GM12872 (cell line): Measurements from ENCODE around the gene PSRC1.

Experiments used
- TF ChIP-seq, protein P1 (sequence below): IDR thresholded peaks from 3 replicates; pipeline ENCODE4 v1.5.1; 2011; ENCODE audit warnings: low read depth, mild to moderate bottlenecking, low read length, moderate library complexity; ENCODE audit not compliant: insufficient read depth

Gene PSRC1

DNA sequence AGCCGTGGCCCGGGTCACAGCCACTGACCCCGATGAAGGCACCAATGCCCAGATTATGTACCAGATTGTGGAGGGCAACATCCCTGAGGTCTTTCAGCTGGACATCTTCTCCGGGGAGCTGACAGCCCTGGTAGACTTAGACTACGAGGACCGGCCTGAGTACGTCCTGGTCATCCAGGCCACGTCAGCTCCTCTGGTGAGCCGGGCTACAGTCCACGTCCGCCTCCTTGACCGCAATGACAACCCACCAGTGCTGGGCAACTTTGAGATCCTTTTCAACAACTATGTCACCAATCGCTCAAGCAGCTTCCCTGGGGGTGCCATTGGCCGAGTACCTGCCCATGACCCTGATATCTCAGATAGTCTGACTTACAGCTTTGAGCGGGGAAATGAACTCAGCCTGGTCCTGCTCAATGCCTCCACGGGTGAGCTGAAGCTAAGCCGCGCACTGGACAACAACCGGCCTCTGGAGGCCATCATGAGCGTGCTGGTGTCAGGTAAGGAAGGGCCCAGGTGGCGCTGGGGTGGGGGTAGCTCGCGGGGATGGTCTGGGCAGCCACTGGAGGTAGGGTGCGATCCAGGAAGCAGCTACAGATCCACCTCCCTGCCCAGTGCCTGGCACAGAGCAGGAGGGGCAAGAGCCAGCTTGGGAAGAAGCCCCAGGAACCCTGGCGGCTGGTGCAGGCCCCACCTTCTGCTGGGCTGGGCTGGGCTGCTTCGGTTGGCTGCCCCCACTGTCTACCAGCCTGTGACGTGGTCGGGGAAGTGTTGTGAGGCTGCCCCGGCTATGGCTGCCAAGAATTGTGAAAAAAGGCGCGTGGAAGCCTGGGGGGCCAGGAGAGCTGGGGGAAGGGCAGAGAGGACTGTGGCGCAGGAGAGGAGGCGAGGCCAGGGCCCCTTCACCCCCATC, 29.8 kb downstream of the PSRC1 start:
- TF ChIP-seq, protein P1, sequence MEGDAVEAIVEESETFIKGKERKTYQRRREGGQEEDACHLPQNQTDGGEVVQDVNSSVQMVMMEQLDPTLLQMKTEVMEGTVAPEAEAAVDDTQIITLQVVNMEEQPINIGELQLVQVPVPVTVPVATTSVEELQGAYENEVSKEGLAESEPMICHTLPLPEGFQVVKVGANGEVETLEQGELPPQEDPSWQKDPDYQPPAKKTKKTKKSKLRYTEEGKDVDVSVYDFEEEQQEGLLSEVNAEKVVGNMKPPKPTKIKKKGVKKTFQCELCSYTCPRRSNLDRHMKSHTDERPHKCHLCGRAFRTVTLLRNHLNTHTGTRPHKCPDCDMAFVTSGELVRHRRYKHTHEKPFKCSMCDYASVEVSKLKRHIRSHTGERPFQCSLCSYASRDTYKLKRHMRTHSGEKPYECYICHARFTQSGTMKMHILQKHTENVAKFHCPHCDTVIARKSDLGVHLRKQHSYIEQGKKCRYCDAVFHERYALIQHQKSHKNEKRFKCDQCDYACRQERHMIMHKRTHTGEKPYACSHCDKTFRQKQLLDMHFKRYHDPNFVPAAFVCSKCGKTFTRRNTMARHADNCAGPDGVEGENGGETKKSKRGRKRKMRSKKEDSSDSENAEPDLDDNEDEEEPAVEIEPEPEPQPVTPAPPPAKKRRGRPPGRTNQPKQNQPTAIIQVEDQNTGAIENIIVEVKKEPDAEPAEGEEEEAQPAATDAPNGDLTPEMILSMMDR: no peak

DNA sequence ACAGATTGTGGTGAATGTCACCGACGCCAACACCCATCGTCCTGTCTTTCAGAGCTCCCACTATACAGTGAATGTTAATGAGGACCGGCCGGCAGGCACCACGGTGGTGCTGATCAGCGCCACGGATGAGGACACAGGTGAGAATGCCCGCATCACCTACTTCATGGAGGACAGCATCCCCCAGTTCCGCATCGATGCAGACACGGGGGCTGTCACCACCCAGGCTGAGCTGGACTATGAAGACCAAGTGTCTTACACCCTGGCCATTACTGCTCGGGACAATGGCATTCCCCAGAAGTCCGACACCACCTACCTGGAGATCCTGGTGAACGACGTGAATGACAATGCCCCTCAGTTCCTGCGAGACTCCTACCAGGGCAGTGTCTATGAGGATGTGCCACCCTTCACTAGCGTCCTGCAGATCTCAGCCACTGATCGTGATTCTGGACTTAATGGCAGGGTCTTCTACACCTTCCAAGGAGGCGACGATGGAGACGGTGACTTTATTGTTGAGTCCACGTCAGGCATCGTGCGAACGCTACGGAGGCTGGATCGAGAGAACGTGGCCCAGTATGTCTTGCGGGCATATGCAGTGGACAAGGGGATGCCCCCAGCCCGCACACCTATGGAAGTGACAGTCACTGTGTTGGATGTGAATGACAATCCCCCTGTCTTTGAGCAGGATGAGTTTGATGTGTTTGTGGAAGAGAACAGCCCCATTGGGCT, 30.6 kb downstream of the PSRC1 start:
- TF ChIP-seq, protein P1: no peak

DNA sequence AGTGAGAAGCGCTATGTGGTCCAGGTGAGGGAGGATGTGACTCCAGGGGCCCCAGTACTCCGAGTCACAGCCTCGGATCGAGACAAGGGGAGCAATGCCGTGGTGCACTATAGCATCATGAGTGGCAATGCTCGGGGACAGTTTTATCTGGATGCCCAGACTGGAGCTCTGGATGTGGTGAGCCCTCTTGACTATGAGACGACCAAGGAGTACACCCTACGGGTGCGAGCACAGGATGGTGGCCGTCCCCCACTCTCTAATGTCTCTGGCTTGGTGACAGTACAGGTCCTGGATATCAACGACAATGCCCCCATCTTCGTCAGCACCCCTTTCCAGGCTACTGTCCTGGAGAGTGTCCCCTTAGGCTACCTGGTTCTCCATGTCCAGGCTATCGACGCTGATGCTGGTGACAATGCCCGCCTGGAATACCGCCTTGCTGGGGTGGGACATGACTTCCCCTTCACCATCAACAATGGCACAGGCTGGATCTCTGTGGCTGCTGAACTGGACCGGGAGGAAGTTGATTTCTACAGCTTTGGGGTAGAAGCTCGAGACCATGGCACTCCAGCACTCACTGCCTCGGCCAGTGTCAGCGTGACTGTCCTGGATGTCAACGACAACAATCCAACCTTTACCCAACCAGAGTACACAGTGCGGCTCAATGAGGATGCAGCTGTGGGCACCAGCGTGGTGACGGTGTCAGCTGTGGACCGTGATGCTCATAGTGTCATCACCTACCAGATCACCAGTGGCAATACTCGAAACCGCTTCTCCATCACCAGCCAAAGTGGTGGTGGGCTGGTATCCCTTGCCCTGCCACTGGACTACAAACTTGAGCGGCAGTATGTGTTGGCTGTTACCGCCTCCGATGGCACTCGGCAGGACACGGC, 31.4 kb downstream of the PSRC1 start:
- TF ChIP-seq, protein P1: no peak

DNA sequence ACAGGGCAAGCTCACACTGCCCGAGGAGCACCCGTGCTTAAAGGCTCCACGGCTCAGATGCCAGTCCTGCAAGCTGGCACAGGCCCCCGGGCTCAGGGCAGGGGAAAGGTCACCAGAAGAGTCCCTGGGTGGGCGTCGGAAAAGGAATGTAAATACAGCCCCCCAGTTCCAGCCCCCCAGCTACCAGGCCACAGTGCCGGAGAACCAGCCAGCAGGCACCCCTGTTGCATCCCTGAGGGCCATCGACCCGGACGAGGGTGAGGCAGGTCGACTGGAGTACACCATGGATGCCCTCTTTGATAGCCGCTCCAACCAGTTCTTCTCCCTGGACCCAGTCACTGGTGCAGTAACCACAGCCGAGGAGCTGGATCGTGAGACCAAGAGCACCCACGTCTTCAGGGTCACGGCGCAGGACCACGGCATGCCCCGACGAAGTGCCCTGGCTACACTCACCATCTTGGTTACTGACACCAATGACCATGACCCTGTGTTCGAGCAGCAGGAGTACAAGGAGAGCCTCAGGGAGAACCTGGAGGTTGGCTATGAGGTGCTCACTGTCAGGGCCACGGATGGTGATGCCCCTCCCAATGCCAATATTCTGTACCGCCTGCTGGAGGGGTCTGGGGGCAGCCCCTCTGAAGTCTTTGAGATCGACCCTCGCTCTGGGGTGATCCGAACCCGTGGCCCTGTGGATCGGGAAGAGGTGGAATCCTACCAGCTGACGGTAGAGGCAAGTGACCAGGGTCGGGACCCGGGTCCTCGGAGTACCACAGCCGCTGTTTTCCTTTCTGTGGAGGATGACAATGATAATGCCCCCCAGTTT, 32.3 kb downstream of the PSRC1 start:
- TF ChIP-seq, protein P1: no peak

DNA sequence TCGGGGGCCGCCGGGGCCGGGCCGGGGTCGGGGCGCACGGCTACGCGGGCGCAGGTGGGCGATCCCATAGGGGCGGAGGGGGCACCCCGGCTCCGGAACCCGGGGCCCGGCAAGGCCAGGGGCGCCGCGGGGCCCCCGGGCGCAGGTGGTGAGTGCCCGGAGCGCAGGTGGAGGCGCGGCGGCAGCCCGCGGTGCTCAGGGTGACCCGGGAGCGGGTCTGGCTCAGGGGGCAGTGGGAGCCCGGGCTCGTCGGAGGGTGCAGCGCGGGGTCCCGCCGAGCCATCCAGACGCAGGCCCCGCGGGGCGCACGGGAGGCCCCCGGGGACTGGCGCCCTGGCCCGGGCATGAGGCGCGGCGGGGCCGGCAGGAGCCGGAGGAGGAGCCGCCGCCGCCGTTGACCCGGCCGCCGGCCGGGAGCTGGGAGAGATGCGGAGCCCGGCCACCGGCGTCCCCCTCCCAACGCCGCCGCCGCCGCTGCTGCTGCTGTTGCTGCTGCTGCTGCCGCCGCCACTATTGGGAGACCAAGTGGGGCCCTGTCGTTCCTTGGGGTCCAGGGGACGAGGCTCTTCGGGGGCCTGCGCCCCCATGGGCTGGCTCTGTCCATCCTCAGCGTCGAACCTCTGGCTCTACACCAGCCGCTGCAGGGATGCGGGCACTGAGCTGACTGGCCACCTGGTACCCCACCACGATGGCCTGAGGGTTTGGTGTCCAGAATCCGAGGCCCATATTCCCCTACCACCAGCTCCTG, 33.1 kb downstream of the PSRC1 start:
- TF ChIP-seq, protein P1: no peak

DNA sequence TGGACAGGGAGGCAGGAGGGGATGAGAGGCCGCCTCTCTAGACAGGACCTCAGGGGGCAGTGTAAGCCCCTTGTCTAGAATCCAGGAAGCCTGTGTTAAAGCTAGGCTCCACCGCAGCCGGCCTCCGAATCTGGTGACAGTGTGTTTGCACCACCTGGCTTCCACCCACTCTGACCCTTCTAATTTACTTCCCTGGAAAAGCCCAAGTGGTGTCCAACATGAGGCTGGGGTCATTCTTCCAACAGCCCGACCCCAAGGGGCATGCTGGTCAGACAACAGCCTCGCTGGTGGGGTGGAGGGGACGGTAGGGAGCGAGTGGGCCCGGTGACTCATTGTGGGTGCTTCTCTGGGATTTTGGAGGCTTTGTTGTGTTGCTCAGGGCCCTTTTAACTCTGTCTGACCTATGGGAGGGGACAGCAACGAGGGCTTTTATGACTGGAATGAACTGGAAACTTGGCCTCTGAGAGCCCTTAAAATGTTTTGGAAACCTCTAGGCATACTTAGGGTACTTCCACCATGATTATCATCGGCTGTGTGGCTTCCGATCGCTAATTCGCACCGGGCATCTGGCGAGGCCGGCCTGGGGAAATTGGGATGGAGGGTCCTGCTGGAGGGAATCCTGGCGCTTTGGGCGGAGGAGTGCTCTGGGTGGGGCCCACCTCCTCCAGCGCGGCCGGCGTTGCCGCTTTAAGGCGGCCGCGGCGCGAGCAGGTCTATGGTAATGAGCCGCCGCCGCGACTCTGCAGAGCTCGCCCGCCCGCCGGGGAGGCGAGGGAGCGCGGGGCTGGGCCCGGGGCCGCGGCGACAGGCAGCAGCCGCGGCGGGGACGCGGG, 33.9 kb downstream of the PSRC1 start, which contains the start of gene CELSR2:
TSS of gene CELSR2 (plus strand) at position 743 of the 833 bp plus-strand sequence. CDS start 541 bp downstream, outside the sequence.
- TF ChIP-seq, protein P1: no peak
